Breast epithelium (tissue), 3 donors: ENCODE measurements around the gene UBE2C.

Experiments used
- POLR2A ChIP-seq: fragments of 450-650 bp; IDR thresholded peaks from one replicate; pipeline ENCODE4 v1.6.1; 2016; ENCODE audit warnings: antibody characterized with exemption, mild to moderate bottlenecking, moderate library complexity
- POLR2AphosphoS5 ChIP-seq, 3 donors: sonication (generic); formaldehyde crosslinking; IDR thresholded peaks; one replicate each; pipeline ENCODE4 v1.6.1; 2017; ENCODE audit warnings: antibody characterized with exemption in 3 of 3
- TF ChIP-seq, protein P1 (sequence below), 3 donors: fragments of 450-650 bp; IDR thresholded peaks; one replicate each; pipeline ENCODE4 v1.5.1; 2016 to 2017; ENCODE audit warnings: antibody characterized with exemption in 3 of 3, mild to moderate bottlenecking in 3 of 3, moderate library complexity in 3 of 3

GRCh38 chr20:45848421-45848820 lies 36.0 kb downstream of the UBE2C start:
- TF ChIP-seq, protein P1, sequence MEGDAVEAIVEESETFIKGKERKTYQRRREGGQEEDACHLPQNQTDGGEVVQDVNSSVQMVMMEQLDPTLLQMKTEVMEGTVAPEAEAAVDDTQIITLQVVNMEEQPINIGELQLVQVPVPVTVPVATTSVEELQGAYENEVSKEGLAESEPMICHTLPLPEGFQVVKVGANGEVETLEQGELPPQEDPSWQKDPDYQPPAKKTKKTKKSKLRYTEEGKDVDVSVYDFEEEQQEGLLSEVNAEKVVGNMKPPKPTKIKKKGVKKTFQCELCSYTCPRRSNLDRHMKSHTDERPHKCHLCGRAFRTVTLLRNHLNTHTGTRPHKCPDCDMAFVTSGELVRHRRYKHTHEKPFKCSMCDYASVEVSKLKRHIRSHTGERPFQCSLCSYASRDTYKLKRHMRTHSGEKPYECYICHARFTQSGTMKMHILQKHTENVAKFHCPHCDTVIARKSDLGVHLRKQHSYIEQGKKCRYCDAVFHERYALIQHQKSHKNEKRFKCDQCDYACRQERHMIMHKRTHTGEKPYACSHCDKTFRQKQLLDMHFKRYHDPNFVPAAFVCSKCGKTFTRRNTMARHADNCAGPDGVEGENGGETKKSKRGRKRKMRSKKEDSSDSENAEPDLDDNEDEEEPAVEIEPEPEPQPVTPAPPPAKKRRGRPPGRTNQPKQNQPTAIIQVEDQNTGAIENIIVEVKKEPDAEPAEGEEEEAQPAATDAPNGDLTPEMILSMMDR (IDR thresholded peaks at IDR 0.05) = no peak
- TF ChIP-seq POLR2A = no peak
- no peak for TF ChIP-seq POLR2AphosphoS5 (IDR thresholded peaks at IDR 0.05)
